WTC11 (cell line): ENCODE data around the gene SOX18. TPM values are rescaled to one million over a fixed set of nuclear protein-coding genes. Genes with fewer than 3 reads are reported as not detected.

Source experiments
- ATAC-seq: fragments of 200-7000 bp; cut with Tn5 transposase; 2 replicates; pipeline ENCODE4 v1.10.0; 2021; ENCODE audit warnings: mild to moderate bottlenecking, moderate library complexity
- CTCF ChIA-PET: fragments of 300-600 bp; sonication (Branson Sonifier 250); formaldehyde crosslinking; loops from one replicate; lab custom pipeline; 2021; ENCODE audit warnings: antibody characterized with exemption; lab: Charles Lee
- POLR2A ChIA-PET: fragments of 350-600 bp; sonication (Branson Sonifier 250); formaldehyde crosslinking; loops from one replicate; lab custom pipeline; 2021; ENCODE audit warnings: antibody characterized with exemption; lab: Charles Lee
- DNase-seq: peaks from one replicate; pipeline ENCODE4 v3.0.0; 2021; ENCODE audit warnings: low spot score
- H3K27ac Mint-ChIP-seq: 2 replicates; pipeline ENCODE4 v1.8.0; 2021; ENCODE audit warnings: mixed read lengths
- H3K27me3 Mint-ChIP-seq: 2 replicates; pipeline ENCODE4 v1.8.0; 2021; ENCODE audit warnings: low read depth, mild to moderate bottlenecking, moderate library complexity, mixed read lengths
- H3K36me3 Mint-ChIP-seq: 2 replicates; pipeline ENCODE4 v1.8.0; 2021; ENCODE audit warnings: mixed read lengths
- H3K4me1 Mint-ChIP-seq: 2 replicates; pipeline ENCODE4 v1.8.0; 2022; ENCODE audit warnings: mixed read lengths
- H3K4me3 Mint-ChIP-seq: 2 replicates; pipeline ENCODE4 v1.8.0; 2021; ENCODE audit warnings: mild to moderate bottlenecking, moderate library complexity, mixed read lengths
- H3K9me3 Mint-ChIP-seq: 2 replicates; pipeline ENCODE4 v1.8.0; 2021; ENCODE audit warnings: mixed read lengths
- ATF2 ChIP-seq: sonication (generic); formaldehyde crosslinking; IDR thresholded peaks from 2 replicates; pipeline ENCODE4 v1.8.1; 2022; ENCODE audit warnings: low read depth, missing genetic modification reagents, borderline replicate concordance
- GABPB1 ChIP-seq: sonication (generic); formaldehyde crosslinking; IDR thresholded peaks from 2 replicates; pipeline ENCODE4 v1.8.1; 2023; ENCODE audit warnings: mild to moderate bottlenecking, missing genetic modification reagents
- HMGXB4 ChIP-seq: sonication (generic); formaldehyde crosslinking; IDR thresholded peaks from 2 replicates; pipeline ENCODE4 v1.8.1; 2023; ENCODE audit warnings: mild to moderate bottlenecking, moderate library complexity, missing genetic modification reagents
- MAX ChIP-seq: sonication (generic); formaldehyde crosslinking; IDR thresholded peaks from 2 replicates; pipeline ENCODE4 v1.8.0; 2022; ENCODE audit warnings: mild to moderate bottlenecking, missing genetic modification reagents
- NFYB ChIP-seq: sonication (generic); formaldehyde crosslinking; conservative IDR thresholded peaks from 2 replicates; pipeline ENCODE4 v1.8.0; 2022; ENCODE audit warnings: low read depth, missing genetic modification reagents
- NR3C1 ChIP-seq: sonication (generic); formaldehyde crosslinking; conservative IDR thresholded peaks from 2 replicates; pipeline ENCODE4 v1.8.1; 2023; ENCODE audit warnings: low read depth, mild to moderate bottlenecking, missing genetic modification reagents
- RELA ChIP-seq: sonication (generic); formaldehyde crosslinking; IDR thresholded peaks from 2 replicates; pipeline ENCODE4 v1.8.1; 2022; ENCODE audit warnings: missing genetic modification reagents, mild to moderate bottlenecking, borderline replicate concordance
- RORB ChIP-seq: fragments of 250-450 bp; sonication (Bioruptor Pico); IDR thresholded peaks from 2 replicates; pipeline ENCODE4 v1.9.0; 2021; ENCODE audit warnings: mild to moderate bottlenecking
- SMAD4 ChIP-seq: sonication (generic); formaldehyde crosslinking; IDR thresholded peaks from 2 replicates; pipeline ENCODE4 v1.8.0; 2022; ENCODE audit warnings: mild to moderate bottlenecking, missing genetic modification reagents
- SOX15 ChIP-seq: fragments of 250-450 bp; sonication (Bioruptor Pico); IDR thresholded peaks from 2 replicates; pipeline ENCODE4 v1.9.0; 2021; ENCODE audit warnings: mild to moderate bottlenecking
- TP53 ChIP-seq: sonication (generic); formaldehyde crosslinking; IDR thresholded peaks from 2 replicates; pipeline ENCODE4 v1.8.1; 2023; ENCODE audit warnings: mild to moderate bottlenecking, missing genetic modification reagents
- ZBTB21 ChIP-seq: sonication (generic); formaldehyde crosslinking; IDR thresholded peaks from 2 replicates; pipeline ENCODE4 v1.8.1; 2023; ENCODE audit warnings: mild to moderate bottlenecking, missing genetic modification reagents, borderline replicate concordance
- ZNF281 ChIP-seq: sonication (generic); formaldehyde crosslinking; IDR thresholded peaks from 2 replicates; pipeline ENCODE4 v1.8.0; 2023; ENCODE audit warnings: mild to moderate bottlenecking, missing genetic modification reagents
- ZNF317 ChIP-seq: sonication (generic); formaldehyde crosslinking; IDR thresholded peaks from 2 replicates; pipeline ENCODE4 v1.8.1; 2023; ENCODE audit warnings: low read depth, mild to moderate bottlenecking, moderate library complexity, missing genetic modification reagents, borderline replicate concordance
- ZNF671 ChIP-seq: fragments of 250-450 bp; sonication (Bioruptor Pico); IDR thresholded peaks from 2 replicates; pipeline ENCODE4 v1.8.0; 2021; ENCODE audit warnings: mild to moderate bottlenecking
- total RNA-seq: library from RNA; stranded (reverse); gene quantifications from 3 replicates; pipeline ENCODE4 v1.2.3, GENCODE V29; 2021

SOX18 gene
- total RNA-seq, 1 experiment from 2014 or later, result 0.81 TPM

- H3K27me3 Mint-ChIP-seq, result peaks cover 29% of the 10 kb centered on the region
- no peak for DNase-seq
- H3K36me3 Mint-ChIP-seq, result no peaks in the 10 kb centered on the region
- H3K9me3 Mint-ChIP-seq, result no peaks in the 10 kb centered on the region
- CTCF ChIA-PET, result interaction anchor here (0.9 to 3.4 kb wide), 11 partner anchors 8 to 112 kb away, joined by 3 to 53 read pairs (median 11); partner anchors contain the start of genes LKAAEAR1, PRPF6, SAMD10 and TCEA2
- H3K4me1 Mint-ChIP-seq, result peaks cover 22% of the 10 kb centered on the region
- H3K27ac Mint-ChIP-seq, result no peak overlapping the region
- no peak for TF ChIP-seq MAX (CRISPR knock-in tag)
- no peak for TF ChIP-seq ZNF671 (CRISPR knock-in tag)
- TF ChIP-seq GABPB1 (CRISPR knock-in tag), result peak; percentile 71
- TF ChIP-seq, all 79 proteins: peak for 1
- H3K4me3 Mint-ChIP-seq, result no peak overlapping the region
- ATAC-seq, result no peak
- POLR2A ChIA-PET, result interaction anchor here (0.6 to 1.4 kb wide), 3 partner anchors 10 to 428 kb away, joined by 3 to 10 read pairs (median 3); no protein-coding TSS in a partner anchor
Measured at GRCh38 chr20:64052987-64053840, 3.8 kb upstream of the SOX18 start.

- no peak for DNase-seq
- Mint-ChIP-seq H3K4me3 (no peak overlapping the region), H3K36me3 (no peaks in the 10 kb centered on the region), H3K27ac (no peak overlapping the region), H3K9me3 (no peaks in the 10 kb centered on the region), H3K4me1 (peaks cover 16% of the 10 kb centered on the region)
- TF ChIP-seq NR3C1 (no peak), SOX15 (no peak)
- TF ChIP-seq, all 79 proteins: peak for 0
- ChIA-PET CTCF (interaction anchor here (1.9 to 3.4 kb wide), 4 partner anchors 12 to 72 kb away, joined by 6 to 53 read pairs (median 18); partner anchors contain the start of genes LKAAEAR1, PRPF6 and SAMD10), POLR2A (no interaction called here)
- peaks cover 37% of the 10 kb centered on the region for H3K27me3 Mint-ChIP-seq
- no peak for ATAC-seq
Measured at GRCh38 chr20:64052326-64052722, 2.9 kb upstream of the SOX18 start.

- POLR2A ChIA-PET, result no interaction called here
- no peak for TF ChIP-seq SMAD4 (CRISPR knock-in tag)
- TF ChIP-seq RELA, result no peak
- TF ChIP-seq NFYB (CRISPR knock-in tag), result no peak
- no peak for TF ChIP-seq TP53
- no peak for TF ChIP-seq ZNF281 (CRISPR knock-in tag)
- TF ChIP-seq ZNF317 (CRISPR knock-in tag), result no peak
- TF ChIP-seq ZBTB21 (CRISPR knock-in tag), result no peak
- TF ChIP-seq RORB, result no peak
- no peak for TF ChIP-seq ATF2 (CRISPR knock-in tag)
- TF ChIP-seq HMGXB4, result no peak
- TF ChIP-seq, all 79 proteins: peak for 0
- H3K27me3 Mint-ChIP-seq, result peaks cover 43% of the 10 kb centered on the region
- DNase-seq (no peak), ATAC-seq (no peak)
- H3K9me3 Mint-ChIP-seq, result no peaks in the 10 kb centered on the region
- H3K4me1 Mint-ChIP-seq, result peaks cover 14% of the 10 kb centered on the region
- H3K27ac Mint-ChIP-seq, result no peak overlapping the region
- CTCF ChIA-PET, result interaction anchor here (0.6 to 3.4 kb wide), 5 partner anchors 12 to 141 kb away, joined by 3 to 53 read pairs (median 6); partner anchors contain the start of gene LKAAEAR1
- no peak overlapping the region for H3K4me3 Mint-ChIP-seq
- no peaks in the 10 kb centered on the region for H3K36me3 Mint-ChIP-seq
Measured at GRCh38 chr20:64051561-64052325, 2.3 kb upstream of the SOX18 start.
